GM12874 (cell line): ENCODE results near the gene VAV2.

Experiments
- CTCF ChIP-seq: IDR thresholded peaks from 2 replicates; pipeline ENCODE4 v1.5.1; 2011; ENCODE audit warnings: low read depth, mild to moderate bottlenecking, control low read depth, low read length, moderate library complexity; ENCODE audit not compliant: insufficient read depth

VAV2 gene

GRCh38 chr9:133826289-133827085 lies 165.6 kb downstream of the VAV2 start:
- TF ChIP-seq CTCF: no peak

GRCh38 chr9:133825555-133826218 lies 166.4 kb downstream of the VAV2 start:
- TF ChIP-seq CTCF: no peak

GRCh38 chr9:133824802-133825186 lies 167.3 kb downstream of the VAV2 start:
- TF ChIP-seq CTCF: no peak

GRCh38 chr9:133824106-133824801 lies 167.9 kb downstream of the VAV2 start:
- 0 out of 2 replicates have a peak, but pooled peaks have one; percentile 7 for TF ChIP-seq CTCF

- TF ChIP-seq CTCF: no peak
Measured at GRCh38 chr9:133823189-133824105, 168.7 kb downstream of the VAV2 start.

- no peak for TF ChIP-seq CTCF
Measured at GRCh38 chr9:133822430-133823065, 169.6 kb downstream of the VAV2 start.
